A673 (cell line): ENCODE results near the gene RFFL.

Source experiments
- CTCF ChIP-seq: fragments of 300-800, 200-600 bp; sonication (generic); conservative IDR thresholded peaks from 2 replicates; pipeline ENCODE4 v1.5.1; 2017; ENCODE audit warnings: low read depth, mild to moderate bottlenecking, antibody characterized with exemption, low read length, moderate library complexity, mixed read lengths
- EZH2 ChIP-seq: fragments of 200-600 bp; sonication (generic); IDR thresholded peaks from 2 replicates; pipeline ENCODE4 v1.6.1; 2017; ENCODE audit warnings: borderline replicate concordance, low read depth, mild to moderate bottlenecking, mixed read lengths, antibody characterized with exemption, low read length; ENCODE audit not compliant: poor library complexity, severe bottlenecking

- no peak for TF ChIP-seq CTCF
- no peak for TF ChIP-seq EZH2
Observed at GRCh38 chr17:35095741-35096140, 32.2 kb upstream of the RFFL start.
